OCI-LY7 (cell line): ENCODE measurements around the gene HRH3. TPM values are rescaled to one million over a fixed set of nuclear protein-coding genes. Genes with fewer than 3 reads are reported as not detected.
A peak's percentile ranks its signal among the peaks of the same experiment; 100 is the strongest.

Experiments used
- BruUV-seq: library from RNA; stranded (reverse); fragments of 400-500 nt; replicated peaks from 2 replicates; lab custom pipeline; 2021; lab: Mats Ljungman, UMichigan
- CTCF ChIA-PET: fragments of 300-600 bp; sonication (Branson Sonifier 250); formaldehyde crosslinking; loops from one replicate; lab custom pipeline; 2022; ENCODE audit warnings: antibody characterized with exemption; ENCODE audit not compliant: unreplicated experiment; lab: Charles Lee
- POLR2A ChIA-PET: fragments of 300-600 bp; sonication (Branson Sonifier 250); formaldehyde crosslinking; loops from one replicate; lab custom pipeline; 2022; ENCODE audit warnings: antibody characterized with exemption; lab: Charles Lee
- DNase-seq: peaks from one replicate; pipeline ENCODE4 v3.0.0-alpha.2; 2015; ENCODE audit warnings: low spot score
- H2AFZ ChIP-seq: fragments of 200-600 bp; sonication (generic), shearing (Covaris generic); 2 replicates; pipeline ENCODE4 v1.6.1; 2014; ENCODE audit warnings: mild to moderate bottlenecking, antibody characterized with exemption, low read length, moderate library complexity
- H3K27ac ChIP-seq: fragments of 200-600 bp; sonication (generic); 2 replicates; pipeline ENCODE4 v1.5.1; 2014; ENCODE audit warnings: mixed run types, low read depth, mild to moderate bottlenecking, moderate library complexity, low read length, inconsistent platforms; ENCODE audit not compliant: poor library complexity, severe bottlenecking
- H3K36me3 ChIP-seq: fragments of 200-600 bp; sonication (generic); 2 replicates; pipeline ENCODE4 v1.6.1; 2014; ENCODE audit warnings: mild to moderate bottlenecking, antibody characterized with exemption, low read length, moderate library complexity, mixed read lengths; ENCODE audit not compliant: insufficient read depth
- H3K4me1 ChIP-seq: fragments of 200-600 bp; sonication (generic); 2 replicates; pipeline ENCODE4 v1.5.1; 2014; ENCODE audit warnings: mild to moderate bottlenecking, low read length; ENCODE audit not compliant: insufficient read depth, poor library complexity, severe bottlenecking
- H3K4me2 ChIP-seq: fragments of 200-600 bp; sonication (generic); 2 replicates; pipeline ENCODE4 v1.6.1; 2014; ENCODE audit warnings: mild to moderate bottlenecking, low read length
- H3K4me3 ChIP-seq: fragments of 200-600 bp; sonication (generic); 2 replicates; pipeline ENCODE4 v1.5.1; 2014; ENCODE audit warnings: mild to moderate bottlenecking, low read depth, low read length; ENCODE audit not compliant: poor library complexity, severe bottlenecking
- H3K79me2 ChIP-seq: fragments of 200-600 bp; sonication (generic); 2 replicates; pipeline ENCODE4 v1.6.1; 2016; ENCODE audit warnings: low read depth, mild to moderate bottlenecking, low read length, moderate library complexity, mixed read lengths; ENCODE audit not compliant: insufficient read depth
- H3K9me2 ChIP-seq: fragments of 200-600 bp; sonication (generic); 2 replicates; pipeline ENCODE4 v1.6.1; 2016; ENCODE audit warnings: mild to moderate bottlenecking, low read length, mixed read lengths; ENCODE audit not compliant: insufficient read depth
- H3K9me3 ChIP-seq: fragments of 200-600 bp; sonication (generic); 2 replicates; pipeline ENCODE4 v1.6.1; 2014; ENCODE audit warnings: mild to moderate bottlenecking, mixed run types, low read length, mixed read lengths
- H4K20me1 ChIP-seq: fragments of 200-600 bp; sonication (generic); 2 replicates; pipeline ENCODE4 v1.6.1; 2014; ENCODE audit warnings: mild to moderate bottlenecking, antibody characterized with exemption, low read length, moderate library complexity, mixed read lengths; ENCODE audit not compliant: insufficient read depth
- EZH2phosphoT487 ChIP-seq: fragments of 200-600 bp; sonication (generic); IDR thresholded peaks from 2 replicates; pipeline ENCODE4 v1.6.1; 2018; ENCODE audit warnings: low read depth, borderline replicate concordance, mild to moderate bottlenecking, mixed run types, antibody characterized with exemption, low read length, moderate library complexity, mixed read lengths
- intact Hi-C: fragments of 100-400 bp; cut with micrococcal nuclease; formaldehyde crosslinking; loops from one replicate; pipeline ENCODE4 v1.10.0; 2022; ENCODE audit not compliant: unreplicated experiment
- total RNA-seq, 2 experiments: library from RNA; depleted of rRNA in 1 of 2; stranded (reverse); fragments of >200 nt in 1 of 2; shearing (Covaris generic) in 1 of 2; gene quantifications; 2 replicates each; pipeline ENCODE4 v1.2.3, GENCODE V29; 2014 to 2022
- TF ChIP-seq, protein P1 (sequence below): fragments of 200-600 bp; sonication (generic); conservative IDR thresholded peaks from 2 replicates; pipeline ENCODE4 v1.5.1; 2014; ENCODE audit warnings: mild to moderate bottlenecking, antibody characterized with exemption, low read length, moderate library complexity, mixed read lengths

Gene HRH3
- total RNA-seq, 2 experiments from 2014 or later: not detected

- Histone ChIP-seq H3K9me3 (no peaks in the 10 kb centered on the region), H3K9me2 (no peaks in the 10 kb centered on the region), H4K20me1 (no peaks in the 10 kb centered on the region), H3K36me3 (peaks cover 50% of the 10 kb centered on the region), H3K4me3 (no peak overlapping the region), H3K79me2 (no peaks in the 10 kb centered on the region), H2AFZ (no peak overlapping the region), H3K4me1 (peaks cover 12% of the 10 kb centered on the region), H3K27ac (no peak overlapping the region), H3K4me2 (peak overlapping the region; percentile 34; the same call in 1 of the 2 replicates)
- DNase-seq: no peak
- ChIA-PET POLR2A (no interaction called here), CTCF (no interaction called here)
- intact Hi-C loops: no loop called here
- BruUV-seq: no TSS peak
- TF ChIP-seq, protein P1, sequence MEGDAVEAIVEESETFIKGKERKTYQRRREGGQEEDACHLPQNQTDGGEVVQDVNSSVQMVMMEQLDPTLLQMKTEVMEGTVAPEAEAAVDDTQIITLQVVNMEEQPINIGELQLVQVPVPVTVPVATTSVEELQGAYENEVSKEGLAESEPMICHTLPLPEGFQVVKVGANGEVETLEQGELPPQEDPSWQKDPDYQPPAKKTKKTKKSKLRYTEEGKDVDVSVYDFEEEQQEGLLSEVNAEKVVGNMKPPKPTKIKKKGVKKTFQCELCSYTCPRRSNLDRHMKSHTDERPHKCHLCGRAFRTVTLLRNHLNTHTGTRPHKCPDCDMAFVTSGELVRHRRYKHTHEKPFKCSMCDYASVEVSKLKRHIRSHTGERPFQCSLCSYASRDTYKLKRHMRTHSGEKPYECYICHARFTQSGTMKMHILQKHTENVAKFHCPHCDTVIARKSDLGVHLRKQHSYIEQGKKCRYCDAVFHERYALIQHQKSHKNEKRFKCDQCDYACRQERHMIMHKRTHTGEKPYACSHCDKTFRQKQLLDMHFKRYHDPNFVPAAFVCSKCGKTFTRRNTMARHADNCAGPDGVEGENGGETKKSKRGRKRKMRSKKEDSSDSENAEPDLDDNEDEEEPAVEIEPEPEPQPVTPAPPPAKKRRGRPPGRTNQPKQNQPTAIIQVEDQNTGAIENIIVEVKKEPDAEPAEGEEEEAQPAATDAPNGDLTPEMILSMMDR: no peak
- TF ChIP-seq EZH2phosphoT487: no peak
These were observed 25.0 kb downstream of the HRH3 start for GRCh38 chr20:62195075-62195405.

GRCh38 chr20:62193079-62194025 is 26.7 kb downstream of the HRH3 start:
- no peak for DNase-seq
- Histone ChIP-seq H3K27ac (no peak overlapping the region), H3K36me3 (peaks cover 48% of the 10 kb centered on the region), H3K4me3 (no peak overlapping the region), H2AFZ (no peak overlapping the region), H3K9me3 (no peaks in the 10 kb centered on the region), H3K79me2 (peaks cover 8% of the 10 kb centered on the region), H3K9me2 (no peaks in the 10 kb centered on the region), H3K4me1 (peaks cover 18% of the 10 kb centered on the region), H3K4me2 (no peak overlapping the region), H4K20me1 (no peaks in the 10 kb centered on the region)
- TF ChIP-seq, protein P1: no peak
- TF ChIP-seq EZH2phosphoT487: no peak
- BruUV-seq: no TSS peak
- ChIA-PET POLR2A (no interaction called here), CTCF (no interaction called here)
- intact Hi-C loops: no loop called here

GRCh38 chr20:62192635-62193034 is 27.4 kb downstream of the HRH3 start:
- H3K79me2 ChIP-seq: peaks cover 16% of the 10 kb centered on the region
- intact Hi-C loops: no loop called here
- no peaks in the 10 kb centered on the region for H3K9me3 ChIP-seq
- no peak for TF ChIP-seq EZH2phosphoT487
- TF ChIP-seq, protein P1: no peak
- ChIA-PET POLR2A (no interaction called here), CTCF (no interaction called here)
- H3K27ac ChIP-seq: no peak overlapping the region
- H3K4me1 ChIP-seq: peaks cover 23% of the 10 kb centered on the region
- H3K4me3 ChIP-seq: no peak overlapping the region
- no peaks in the 10 kb centered on the region for H4K20me1 ChIP-seq
- H3K4me2 ChIP-seq: no peak overlapping the region
- BruUV-seq: no TSS peak
- H3K36me3 ChIP-seq: peaks cover 41% of the 10 kb centered on the region
- DNase-seq: no peak
- H3K9me2 ChIP-seq: no peaks in the 10 kb centered on the region
- H2AFZ ChIP-seq: no peak overlapping the region
